K562 (cell line): Measurements from ENCODE around the gene FAR2. TPM values are rescaled to one million over a fixed set of nuclear protein-coding genes. Genes with fewer than 3 reads are reported as not detected.

ENCODE experiments used
- ATAC-seq: fragments of 200-7000 bp; cut with Tn5 transposase; 3 replicates; pipeline ENCODE4 v1.9.1; 2020; ENCODE audit warnings: moderate library complexity
- BruUV-seq: library from RNA; stranded (reverse); fragments of 400-500 nt; replicated peaks from 2 replicates; lab custom pipeline; 2021; lab: Mats Ljungman, UMichigan
- CTCF ChIA-PET: fragments of 300-600 bp; formaldehyde crosslinking; extraction: SDS; loops from one replicate; lab custom pipeline; 2021; ENCODE audit warnings: low intra/inter-chr PET ratio; lab: Yijun Ruan, JAX
- POLR2A ChIA-PET: fragments of 300-600, 350-650 bp; sonication (Branson Sonifier 250); formaldehyde crosslinking; extraction: SDS; loops from one replicate; lab custom pipeline; 2021; ENCODE audit warnings: antibody characterized with exemption, inconsistent platforms; lab: Yijun Ruan, JAX
- DNase-seq, 4 experiments: peaks; one replicate each; pipeline versions ENCODE4 v3.0.0 to v3.0.0-alpha.2; 2011 to 2018; ENCODE audit warnings: low spot score in 3 of 4, mixed read lengths in 3 of 4; ENCODE audit errors: extremely low read depth in 1 of 4
- FAIRE-seq: peaks from 2 replicates; lab custom pipeline; 2011; peaks lifted over from hg19 to GRCh38; lab: Jason Lieb, UNC
- H2AFZ ChIP-seq: 2 replicates; pipeline ENCODE4 v1.6.0; 2011; ENCODE audit warnings: low read depth, low read length, control low read depth, inconsistent platforms
- H3K27ac ChIP-seq: fragments of 200-600 bp; 3 replicates; pipeline ENCODE4 v1.8.0; 2011; ENCODE audit warnings: low read depth, mild to moderate bottlenecking, control low read depth, inconsistent platforms, low read length, moderate library complexity, mixed read lengths; ENCODE audit errors: extremely low read depth
- H3K27me3 ChIP-seq, 2 experiments: fragments of 300-600 bp in 1 of 2; 2 replicates in 1 of 2; 3 replicates in 1 of 2; pipeline versions ENCODE4 v1.6.0 to v1.8.0; 2011; ENCODE audit warnings: inconsistent platforms in 2 of 2, low read length in 2 of 2, mild to moderate bottlenecking in 1 of 2, mixed read lengths in 1 of 2, moderate library complexity in 1 of 2; ENCODE audit not compliant: control insufficient read depth in 2 of 2, insufficient read depth in 2 of 2
- H3K36me3 ChIP-seq: fragments of 300-600 bp; 3 replicates; pipeline ENCODE4 v1.8.0; 2011; ENCODE audit warnings: mild to moderate bottlenecking, low read length, inconsistent platforms; ENCODE audit not compliant: control insufficient read depth, insufficient read depth
- H3K4me1 ChIP-seq, 2 experiments: fragments of 200-600 bp in 1 of 2; replicated peaks in 1 of 2; 2 replicates in 1 of 2; 3 replicates in 1 of 2; pipeline versions ENCODE4 v1.5.1 to v1.8.0; 2011; ENCODE audit warnings: inconsistent platforms in 2 of 2, low read length in 2 of 2, mild to moderate bottlenecking in 1 of 2, mixed read lengths in 1 of 2, moderate library complexity in 1 of 2; ENCODE audit not compliant: control insufficient read depth in 2 of 2, insufficient read depth in 2 of 2
- H3K4me2 ChIP-seq: 2 replicates; pipeline ENCODE4 v1.6.1; 2011; ENCODE audit warnings: low read length, control low read depth, inconsistent platforms, mixed read lengths; ENCODE audit not compliant: insufficient read depth
- H3K4me3 ChIP-seq: fragments of 200-600 bp; sonication (generic), shearing (Covaris generic); 2 replicates; pipeline ENCODE4 v1.5.1; 2016; ENCODE audit warnings: control low read depth, inconsistent platforms
- H3K79me2 ChIP-seq: fragments of 200-600 bp; 3 replicates; pipeline ENCODE4 v1.8.0; 2011; ENCODE audit warnings: low read length, inconsistent platforms; ENCODE audit not compliant: control insufficient read depth, insufficient read depth
- H3K9ac ChIP-seq, 2 experiments: 2 replicates each; pipeline versions ENCODE4 v1.6.0 to v1.6.1; 2011; ENCODE audit warnings: low read depth in 2 of 2, low read length in 2 of 2, control low read depth in 1 of 2, inconsistent platforms in 1 of 2, mild to moderate bottlenecking in 1 of 2, mixed read lengths in 1 of 2; ENCODE audit not compliant: insufficient read depth in 1 of 2
- H3K9me1 ChIP-seq: one replicate; pipeline ENCODE4 v1.6.0; 2011; ENCODE audit warnings: inconsistent platforms, mild to moderate bottlenecking, low read length, moderate library complexity; ENCODE audit not compliant: control insufficient read depth, insufficient read depth
- H3K9me3 ChIP-seq: replicated peaks from 2 replicates; pipeline ENCODE4 v1.5.1; 2011; ENCODE audit warnings: low read depth, low read length, inconsistent platforms; ENCODE audit not compliant: control insufficient read depth, insufficient read depth
- H4K20me1 ChIP-seq: replicated peaks from 2 replicates; pipeline ENCODE4 v1.6.1; 2011; ENCODE audit warnings: low read length, inconsistent platforms, mixed read lengths; ENCODE audit not compliant: control insufficient read depth, insufficient read depth
- ADNP ChIP-seq: fragments of 200-800 bp; sonication (Bioruptor generic); IDR thresholded peaks from 2 replicates; pipeline ENCODE4 v1.6.1; 2016; ENCODE audit warnings: missing genetic modification characterization, missing compliant biosample characterization
- ARNT ChIP-seq, 2 experiments: fragments of 450-650 bp; IDR thresholded peaks; 2 replicates each; pipeline ENCODE4 v1.6.1; 2016; ENCODE audit warnings: mild to moderate bottlenecking in 1 of 2
- CREB3L1 ChIP-seq: fragments of 450-650 bp; IDR thresholded peaks from 2 replicates; pipeline ENCODE4 v1.6.1; 2014; ENCODE audit warnings: low read depth, mild to moderate bottlenecking, moderate library complexity, borderline replicate concordance
- FUS ChIP-seq: fragments of 200-400 bp; formaldehyde crosslinking; optimal IDR thresholded peaks from 2 replicates; pipeline ENCODE3; 2017; ENCODE audit warnings: low read depth, low read length
- MTA2 ChIP-seq: fragments of 450-650 bp; IDR thresholded peaks from 2 replicates; pipeline ENCODE4 v1.6.1; 2016; ENCODE audit warnings: low read depth
- NCOA6 ChIP-seq: fragments of 450-650 bp; IDR thresholded peaks from 2 replicates; pipeline ENCODE4 v1.6.1; 2017; ENCODE audit warnings: mild to moderate bottlenecking
- POLR2A ChIP-seq: fragments of 450-650 bp; conservative IDR thresholded peaks from 2 replicates; pipeline ENCODE4 v1.6.1; 2016
- RCOR1 ChIP-seq, 2 experiments: IDR thresholded peaks; 2 replicates each; pipeline ENCODE4 v1.6.1; 2012; ENCODE audit warnings: low read depth in 2 of 2, low read length in 2 of 2, borderline replicate concordance in 1 of 2, improper control_type of control experiment in 1 of 2
- SP2 ChIP-seq: IDR thresholded peaks from 2 replicates; pipeline ENCODE4 v1.6.1; 2011; ENCODE audit warnings: mild to moderate bottlenecking, low read depth, low read length, moderate library complexity; ENCODE audit not compliant: poor library complexity, severe bottlenecking; ENCODE audit errors: extremely low read depth
- SUPT5H ChIP-seq: fragments of 450-650 bp; IDR thresholded peaks from 2 replicates; pipeline ENCODE4 v1.6.1; 2016
- TCF7L2 ChIP-seq: fragments of 150-350 bp; IDR thresholded peaks from 2 replicates; pipeline ENCODE4 v1.6.1; 2016; ENCODE audit warnings: low read depth, mild to moderate bottlenecking, low read length, moderate library complexity
- ZBTB11 ChIP-seq, 3 experiments: fragments of 200-800 bp in 1 of 3; fragments of 250-450 bp in 1 of 3; fragments of 450-650 bp in 1 of 3; sonication (Bioruptor Pico) in 1 of 3; sonication (Bioruptor generic) in 1 of 3; formaldehyde crosslinking in 1 of 3; IDR thresholded peaks; 2 replicates each; pipeline versions ENCODE4 v1.6.1 to v1.8.0; 2016 to 2022; ENCODE audit warnings: mild to moderate bottlenecking in 2 of 3, missing genetic modification characterization in 2 of 3, missing compliant biosample characterization in 1 of 3, moderate library complexity in 1 of 3
- ZNF609 ChIP-seq: sonication (generic); formaldehyde crosslinking; IDR thresholded peaks from 2 replicates; pipeline ENCODE4 v1.8.1; 2023; ENCODE audit warnings: missing genetic modification reagents, mild to moderate bottlenecking, borderline replicate concordance
- WGBS: fragments of 100-300 bp; shearing (Covaris generic); methylation state at CpG from one replicate; pipeline ENCODE4 v1.1.6; 2016; ENCODE audit warnings: low coverage, mixed read lengths; ENCODE audit not compliant: insufficient coverage; ENCODE audit errors: missing lambda C conversion rate; 5-methylcytosine and 5-hydroxymethylcytosine counted together
- in situ Hi-C: fragments of 300-500 bp; cut with MboI; formaldehyde crosslinking; loops from 4 replicates; pipeline ENCODE4 v1.15.0; 2018; ENCODE audit warnings: inconsistent platforms, mixed read lengths
- intact Hi-C: fragments of 100-400 bp; cut with micrococcal nuclease; formaldehyde crosslinking; loops from 2 replicates; pipeline ENCODE4 v1.14.2; 2022
- polyA plus RNA-seq, 8 experiments: library from polyadenylated mRNA; depleted of rRNA in 4 of 8; stranded (reverse) in 5 of 8; unstranded in 3 of 8; fragments of >200 nt; fragmentation: Nextera tagmentation in 2 of 8; fragmentation: Illumina TruSeq in 1 of 8; extraction: Ambion mirVana in 2 of 8; extraction: Trizol in 1 of 8; gene quantifications; 2 replicates each; pipeline versions ENCODE4 v1.2.1 to v1.2.3, GENCODE V29; 2011 to 2014; ENCODE audit warnings: inconsistent platforms in 1 of 8, missing spikeins in 1 of 8
- total RNA-seq, 7 experiments: library from RNA; depleted of rRNA in 6 of 7; stranded (reverse); fragments of >200 nt in 6 of 7; fragmentation: Illumina TruSeq in 2 of 7; extraction: Trizol in 2 of 7; gene quantifications; 2 replicates each; pipeline versions ENCODE4 v1.2.1 to v1.2.3, GENCODE V29; 2011 to 2021; ENCODE audit warnings: low replicate concordance in 1 of 7

The FAR2 gene
- total and polyA plus RNA-seq, 9 of the 15 experiments (the other 6 are each of a cell fraction or from before 2014, with no cell fraction given) = 5.0 to 13.4 (median 8.5) TPM

DNA sequence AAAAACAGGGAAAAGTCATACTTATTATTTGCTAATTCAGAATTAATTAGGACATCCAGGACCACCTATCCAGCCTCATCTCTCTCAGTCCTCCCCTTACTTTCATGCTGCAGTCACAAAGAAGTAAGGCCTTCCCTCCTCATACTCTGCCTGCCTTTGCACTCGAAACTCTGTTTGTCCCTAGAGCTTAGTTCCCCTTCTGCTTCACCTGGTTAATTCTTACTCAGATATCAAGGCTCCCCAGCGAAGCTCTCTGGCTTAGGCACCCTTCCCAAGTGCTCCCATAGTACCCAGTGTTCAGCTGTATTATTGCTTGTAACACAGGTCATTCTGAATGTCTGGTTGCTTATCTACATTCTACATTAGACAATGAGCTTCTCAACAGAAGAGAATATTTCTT is 150.6 kb downstream of the FAR2 start:
- ATAC-seq (no peak), FAIRE-seq (no peak), DNase-seq (no peak)
- H3K9ac ChIP-seq = no peak overlapping the region
- no peaks in the 10 kb centered on the region for H3K9me3 ChIP-seq
- TF ChIP-seq CREB3L1 (no peak), RCOR1 (IDR thresholded peaks at IDR 0.05; ENCODE audit: borderline replicate concordance in 1 of 2, low read depth in 2 of 2, low read length in 2 of 2) (no peak), ADNP (tag) (no peak), ARNT (IDR thresholded peaks at IDR 0.05) (no peak), FUS (no peak), ZNF609 (CRISPR knock-in tag) (no peak), ZBTB11 (CRISPR knock-in tag; IDR thresholded peaks at IDR 0.05) (no peak), POLR2A (no peak), NCOA6 (no peak), SP2 (no peak), SUPT5H (no peak), MTA2 (no peak), TCF7L2 (no peak)
- no peaks in the 10 kb centered on the region for H3K9me1 ChIP-seq
- H3K27me3 ChIP-seq = peaks cover 0 to 3% of the 10 kb centered on the region in 2 experiments; a peak in 1 of 5 replicates
- no peak overlapping the region for H3K4me2 ChIP-seq
- no peaks in the 10 kb centered on the region for H3K36me3 ChIP-seq
- in situ Hi-C loops (no loop called here), intact Hi-C loops (no loop called here)
- no peak overlapping the region for H2AFZ ChIP-seq
- no peak overlapping the region for H3K27ac ChIP-seq
- no peak overlapping the region for H3K4me3 ChIP-seq
- no peaks in the 10 kb centered on the region for H3K79me2 ChIP-seq
- BruUV-seq = no TSS peak
- no peaks in the 10 kb centered on the region for H4K20me1 ChIP-seq
- ChIA-PET POLR2A (no interaction called here), CTCF (no interaction called here)
- WGBS = 6% methylated on average over 2 of the region's 2 CpGs
- H3K4me1 ChIP-seq = no peaks in the 10 kb centered on the region
